ENCODE measurements around the gene PCDH9.

GRCh38 chr13:67084066-67084465 lies 146.1 kb downstream of the PCDH9 start:
- TF ChIP-seq, protein P1, sequence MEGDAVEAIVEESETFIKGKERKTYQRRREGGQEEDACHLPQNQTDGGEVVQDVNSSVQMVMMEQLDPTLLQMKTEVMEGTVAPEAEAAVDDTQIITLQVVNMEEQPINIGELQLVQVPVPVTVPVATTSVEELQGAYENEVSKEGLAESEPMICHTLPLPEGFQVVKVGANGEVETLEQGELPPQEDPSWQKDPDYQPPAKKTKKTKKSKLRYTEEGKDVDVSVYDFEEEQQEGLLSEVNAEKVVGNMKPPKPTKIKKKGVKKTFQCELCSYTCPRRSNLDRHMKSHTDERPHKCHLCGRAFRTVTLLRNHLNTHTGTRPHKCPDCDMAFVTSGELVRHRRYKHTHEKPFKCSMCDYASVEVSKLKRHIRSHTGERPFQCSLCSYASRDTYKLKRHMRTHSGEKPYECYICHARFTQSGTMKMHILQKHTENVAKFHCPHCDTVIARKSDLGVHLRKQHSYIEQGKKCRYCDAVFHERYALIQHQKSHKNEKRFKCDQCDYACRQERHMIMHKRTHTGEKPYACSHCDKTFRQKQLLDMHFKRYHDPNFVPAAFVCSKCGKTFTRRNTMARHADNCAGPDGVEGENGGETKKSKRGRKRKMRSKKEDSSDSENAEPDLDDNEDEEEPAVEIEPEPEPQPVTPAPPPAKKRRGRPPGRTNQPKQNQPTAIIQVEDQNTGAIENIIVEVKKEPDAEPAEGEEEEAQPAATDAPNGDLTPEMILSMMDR (IDR thresholded peaks at IDR 0.05; ENCODE audit: low read depth, low read length) = no peak
- TF ChIP-seq POLR2A (IDR thresholded peaks at IDR 0.05; ENCODE audit: extremely low read depth, insufficient read length) = no peak
- no peak for TF ChIP-seq MAX (IDR thresholded peaks at IDR 0.05; ENCODE audit: low read depth, low read length)
